ENCODE data around the gene FGF8.

The FGF8 gene

DNA sequence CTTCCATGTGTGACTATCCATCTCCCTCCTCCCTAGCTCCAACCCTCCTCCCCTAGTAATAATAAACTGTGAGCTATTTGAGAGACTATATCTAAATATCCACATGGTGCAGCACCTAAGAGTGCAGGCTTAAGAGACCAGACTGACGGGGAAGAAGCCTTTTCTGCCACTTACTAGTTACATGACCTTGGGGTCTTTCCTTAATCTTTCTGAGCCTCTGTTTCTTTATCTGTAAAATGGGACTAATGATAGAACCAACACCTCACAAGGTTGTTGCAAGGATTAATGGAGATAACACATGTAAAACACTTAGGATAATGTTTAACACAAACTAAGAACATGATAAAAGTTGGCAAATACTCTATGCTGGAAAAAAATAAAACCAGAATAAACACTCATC is 43.8 kb downstream of the FGF8 start:
- no peak for DNase-seq (ENCODE audit: low read depth in 2 of 2)

DNA sequence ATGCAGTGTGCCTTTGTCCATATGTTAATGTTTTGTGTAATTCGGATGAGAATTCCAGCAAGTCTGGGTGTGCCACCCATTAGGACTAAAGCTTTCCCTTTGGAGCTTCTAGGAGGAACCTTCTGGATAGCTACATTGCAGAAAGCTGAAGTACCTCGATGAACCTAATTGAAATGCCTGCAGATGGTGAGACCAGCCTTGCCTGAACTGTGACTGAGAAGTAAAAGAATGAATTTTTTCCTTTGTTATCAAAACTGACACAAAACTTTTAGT is 49.9 kb downstream of the FGF8 start:
- DNase-seq (ENCODE audit: low read depth in 2 of 2) = no peak

DNA sequence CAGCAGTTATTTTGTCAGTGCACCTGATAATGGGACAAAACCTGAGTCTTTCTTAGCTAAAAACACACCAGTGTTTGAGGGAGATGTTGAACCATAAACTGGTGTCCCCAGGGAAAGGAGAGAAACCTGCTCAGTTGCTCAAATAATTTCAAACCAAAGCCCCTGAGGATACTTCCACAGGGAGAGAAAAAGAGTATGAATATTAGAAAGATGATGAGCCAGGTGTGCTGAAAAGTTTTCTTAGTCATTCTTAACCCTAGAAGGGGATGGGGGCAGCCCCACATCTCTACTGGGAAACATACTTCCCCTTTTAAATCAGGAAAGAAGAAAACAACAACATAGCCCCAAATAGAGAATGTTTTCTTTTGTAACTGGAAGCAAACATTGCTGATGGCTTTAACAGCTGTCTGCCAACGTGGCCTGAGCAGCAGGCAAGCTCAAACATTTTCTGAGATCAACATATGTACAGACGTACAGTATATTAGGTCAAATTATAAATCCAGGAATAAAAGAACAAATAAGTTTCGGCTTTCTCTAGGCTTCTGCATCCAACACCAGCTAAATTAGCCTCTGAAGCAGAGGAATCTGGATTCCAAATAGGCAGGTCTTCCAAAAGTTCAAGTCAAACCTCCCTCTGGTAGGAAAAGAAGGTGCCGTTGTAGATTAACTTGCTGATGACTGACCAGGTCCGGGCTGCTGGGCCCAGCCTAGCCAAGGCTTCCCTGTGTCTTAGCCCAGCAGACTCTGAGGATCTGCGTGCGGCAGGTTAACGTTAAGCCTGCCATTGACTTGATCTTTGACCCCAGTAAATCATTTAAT is 50.4 kb downstream of the FGF8 start:
- DNase-seq (ENCODE audit: low read depth in 2 of 2) = no peak

DNA sequence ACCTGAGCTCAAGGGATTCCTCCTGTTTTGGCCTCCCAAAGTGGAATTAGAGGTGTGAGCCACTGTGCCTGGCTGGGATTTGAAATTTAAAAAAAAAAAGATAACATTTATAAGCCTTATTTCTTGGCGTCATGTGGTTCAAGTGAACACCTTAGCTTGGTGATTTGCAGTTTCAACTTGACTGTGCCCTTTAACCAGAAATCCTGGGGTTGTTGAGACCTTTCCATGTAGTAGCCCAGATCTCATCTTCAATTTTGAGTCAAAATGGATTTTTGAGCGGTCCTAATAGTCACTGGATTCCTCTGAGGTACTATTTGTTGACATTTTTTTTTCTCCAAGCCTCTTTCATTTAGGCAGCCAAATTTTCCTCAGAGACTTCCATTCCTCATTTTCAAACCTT is 51.5 kb downstream of the FGF8 start:
- no peak for DNase-seq (ENCODE audit: low read depth in 2 of 2)

DNA sequence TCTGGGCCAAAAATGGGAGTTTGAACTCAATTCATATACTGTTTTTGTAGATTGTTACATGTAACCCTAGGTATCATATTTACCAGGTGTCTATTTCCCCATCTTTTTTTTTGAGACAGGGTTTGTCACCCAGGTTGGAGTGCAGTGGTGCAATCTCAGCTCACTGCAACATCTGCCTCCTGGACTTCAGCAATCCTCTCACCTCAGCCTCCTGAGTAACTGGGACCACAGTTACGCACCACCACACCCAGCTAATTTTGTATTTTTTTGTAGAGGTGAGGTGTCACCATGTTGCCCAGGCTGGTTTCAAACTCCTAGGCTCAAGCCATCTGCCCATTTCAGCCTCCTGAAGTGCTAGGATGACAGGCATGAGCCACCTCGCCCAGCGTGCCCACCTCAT is 52.7 kb downstream of the FGF8 start:
- no peak for DNase-seq (ENCODE audit: low read depth in 2 of 2)

DNA sequence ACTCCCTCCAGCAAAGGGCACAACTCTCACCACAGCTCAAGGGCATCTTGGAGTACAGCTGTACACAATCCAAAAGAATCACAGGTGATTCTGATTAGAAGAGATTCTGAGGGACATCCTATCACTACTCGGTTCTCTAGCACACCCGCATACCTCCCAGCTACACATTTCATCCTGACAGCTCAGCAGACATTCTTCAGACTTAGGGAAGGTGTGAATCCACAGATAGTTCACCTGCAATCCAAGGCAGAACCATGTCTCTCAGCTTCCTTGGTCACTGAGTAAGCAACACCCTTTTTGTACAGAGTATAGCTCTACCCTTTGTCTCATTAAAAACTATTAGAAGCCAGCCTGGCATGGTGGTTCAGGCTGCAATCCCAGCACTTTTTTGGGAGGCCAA is 54.1 kb downstream of the FGF8 start:
- DNase-seq (ENCODE audit: low read depth in 2 of 2) = no peak

DNA sequence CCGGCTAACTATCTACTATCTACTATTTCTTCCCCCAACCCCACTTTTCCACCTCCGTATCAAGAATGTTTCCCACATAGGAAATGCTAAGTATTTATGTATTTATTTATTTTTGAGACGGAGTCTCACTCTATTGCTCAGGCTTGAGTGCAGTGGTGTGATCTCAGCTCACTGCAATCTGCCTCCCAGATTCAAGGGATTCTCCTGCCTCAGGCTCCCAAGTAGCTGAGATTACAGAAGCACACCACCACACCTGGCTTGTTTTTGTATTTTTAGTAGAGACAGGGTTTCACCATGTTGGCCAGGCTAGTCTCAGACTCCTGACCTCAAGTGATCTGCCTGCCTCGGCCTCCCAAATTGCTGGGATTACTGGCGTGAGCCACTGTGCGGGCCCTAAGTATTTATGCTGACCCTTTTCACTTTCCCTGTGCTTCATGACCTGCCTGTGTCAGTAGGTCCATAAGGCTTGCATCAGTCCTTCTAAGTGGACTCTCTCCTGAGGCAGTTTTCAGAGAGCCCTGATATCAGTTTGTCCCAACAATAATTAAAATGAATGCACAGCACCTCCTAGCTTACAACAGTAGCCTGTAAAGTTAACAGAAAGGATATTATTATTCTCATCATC is 55.2 kb downstream of the FGF8 start:
- DNase-seq (ENCODE audit: low read depth in 2 of 2) = no peak

All from stimulated activated CD4-positive, alpha-beta T cell treated with anti-CD3 and anti-CD28 coated beads, Interleukin-15, amount 100 ng/mL, for 48 hours (primary cell).